Middle frontal gyrus (tissue), 1 donor: Measurements from ENCODE around the gene SMTNL2.
"Not testable (repeated sequence)": the region's sequence is repeated elsewhere in the genome, so short reads cannot be mapped to it uniquely, and the experiment has no call there.

Experiments
- DNase-seq: peaks from one replicate; pipeline ENCODE4 v3.0.0-alpha.2; 2015; ENCODE audit warnings: low spot score; ENCODE audit errors: extremely low spot score

Gene SMTNL2

GRCh38 chr17:4559966-4560365, 24.4 kb upstream of the SMTNL2 start:
- no peak for DNase-seq

DNA sequence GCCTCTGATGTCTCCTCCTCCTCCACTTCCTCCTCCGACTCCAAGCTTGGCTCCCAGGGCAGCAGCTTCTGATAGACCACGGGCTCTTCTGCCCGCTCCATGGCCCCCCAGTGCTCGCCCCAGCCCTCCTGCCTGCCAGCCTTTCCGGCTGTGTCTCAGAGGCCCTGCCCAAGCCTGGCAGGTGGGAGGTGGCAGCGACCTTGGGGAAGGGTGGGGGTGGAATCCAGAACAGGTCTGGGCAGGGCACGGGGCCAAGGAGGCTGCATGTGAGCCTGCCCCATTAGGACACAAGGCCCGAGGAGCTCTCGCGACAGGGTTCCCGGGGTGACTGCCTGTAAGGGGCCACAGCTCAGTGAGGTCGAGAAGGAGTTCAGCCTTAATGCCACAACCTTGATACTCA, 23.9 kb upstream of the SMTNL2 start, which contains the start of gene GGT6:
Gene GGT6, minus strand, starts transcription at position 157 of the 400 bp plus-strand sequence. Its CDS starts 56 bp downstream, at position 101.
- no peak for DNase-seq

- no peak for DNase-seq
Measured at GRCh38 chr17:4560837-4561256, 23.5 kb upstream of the SMTNL2 start.

GRCh38 chr17:4562015-4562969, 22.0 kb upstream of the SMTNL2 start:
- no peak for DNase-seq

- DNase-seq, result peak; percentile 61
Measured at GRCh38 chr17:4565209-4566141, 18.9 kb upstream of the SMTNL2 start.

DNA sequence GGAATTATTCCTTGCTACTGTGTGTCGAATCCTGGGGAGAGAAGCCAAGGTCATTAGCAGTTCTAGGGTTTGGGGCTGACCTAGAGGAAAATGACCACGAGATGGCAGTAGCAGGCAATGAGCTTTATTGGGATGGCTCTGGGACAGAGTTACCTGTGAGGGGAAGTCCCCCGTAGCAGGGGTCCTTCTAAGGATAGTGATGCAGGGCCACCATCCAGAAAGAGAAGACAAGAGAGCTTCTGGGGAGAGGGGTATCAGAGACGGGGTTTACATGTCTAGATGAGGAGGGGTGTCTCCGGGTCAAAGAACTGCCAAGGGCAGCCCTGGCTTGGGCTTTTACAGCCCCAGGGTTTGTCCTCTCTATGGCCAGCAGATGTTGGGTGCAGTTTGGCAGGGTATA, 17.5 kb upstream of the SMTNL2 start:
- no peak for DNase-seq

- no peak for DNase-seq
Measured at GRCh38 chr17:4569591-4569990, 14.7 kb upstream of the SMTNL2 start.

DNA sequence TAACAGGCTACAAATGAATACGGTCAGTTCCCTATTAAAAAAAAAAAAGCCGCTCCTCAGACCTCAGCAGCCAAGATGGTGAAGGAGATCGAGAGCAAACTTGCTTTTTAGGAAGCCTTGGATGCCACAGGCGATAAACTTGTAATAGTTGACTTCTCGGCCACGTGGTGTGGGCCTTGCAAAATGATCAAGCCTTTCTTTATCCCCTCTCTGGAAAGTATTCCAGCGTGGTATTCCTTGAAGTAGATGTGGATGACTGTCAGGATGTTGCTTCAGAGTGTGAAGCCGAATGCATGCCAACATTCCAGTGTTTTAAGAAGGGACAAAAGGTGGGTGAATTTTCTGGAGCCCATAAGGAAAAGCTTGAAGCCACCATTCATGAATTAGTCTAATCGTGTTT, 12.2 kb upstream of the SMTNL2 start:
- no peak for DNase-seq

DNA sequence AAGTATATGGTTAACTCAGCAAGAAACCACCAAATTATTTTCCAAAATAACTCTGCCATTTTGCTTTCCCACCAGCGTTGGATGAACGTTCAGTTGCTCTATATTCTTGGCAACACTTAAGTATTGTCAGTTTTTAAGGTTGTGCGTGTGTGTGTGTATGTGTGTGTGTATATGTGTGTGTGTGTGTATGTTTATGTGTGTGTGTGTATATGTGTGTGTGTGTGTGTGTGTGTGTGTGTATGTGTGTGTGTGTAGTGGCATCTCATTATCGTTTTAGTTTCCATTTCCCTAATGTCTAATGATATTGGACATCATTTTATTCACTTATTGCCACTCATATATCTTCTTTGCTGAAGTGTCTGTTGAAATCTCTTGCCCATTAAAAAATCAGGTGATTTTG, 11.2 kb upstream of the SMTNL2 start:
- DNase-seq, result no peak

DNA sequence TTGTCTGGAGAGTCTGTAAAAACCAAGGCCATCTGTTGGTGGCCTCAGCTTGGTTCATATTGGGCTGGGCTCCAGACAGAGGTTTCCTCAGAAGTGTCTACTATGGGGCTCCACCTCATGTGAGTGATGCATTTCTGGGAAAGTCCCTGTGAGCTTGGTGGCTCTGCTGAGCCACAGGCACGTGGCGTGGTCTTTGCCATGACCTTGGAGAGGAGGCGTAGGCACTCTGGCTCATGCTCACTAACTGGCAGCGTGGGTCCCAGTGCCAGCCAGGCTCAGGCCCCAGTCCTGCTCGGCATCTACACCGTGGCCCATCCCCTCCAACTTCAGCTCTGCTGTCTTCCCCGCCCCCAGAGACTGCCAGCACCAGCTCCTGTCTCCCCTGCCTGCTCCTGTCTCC, 10.7 kb upstream of the SMTNL2 start:
- no peak for DNase-seq

GRCh38 chr17:4574448-4575045, 9.8 kb upstream of the SMTNL2 start:
- no peak for DNase-seq

GRCh38 chr17:4576161-4576558, 8.2 kb upstream of the SMTNL2 start:
- no peak for DNase-seq

DNA sequence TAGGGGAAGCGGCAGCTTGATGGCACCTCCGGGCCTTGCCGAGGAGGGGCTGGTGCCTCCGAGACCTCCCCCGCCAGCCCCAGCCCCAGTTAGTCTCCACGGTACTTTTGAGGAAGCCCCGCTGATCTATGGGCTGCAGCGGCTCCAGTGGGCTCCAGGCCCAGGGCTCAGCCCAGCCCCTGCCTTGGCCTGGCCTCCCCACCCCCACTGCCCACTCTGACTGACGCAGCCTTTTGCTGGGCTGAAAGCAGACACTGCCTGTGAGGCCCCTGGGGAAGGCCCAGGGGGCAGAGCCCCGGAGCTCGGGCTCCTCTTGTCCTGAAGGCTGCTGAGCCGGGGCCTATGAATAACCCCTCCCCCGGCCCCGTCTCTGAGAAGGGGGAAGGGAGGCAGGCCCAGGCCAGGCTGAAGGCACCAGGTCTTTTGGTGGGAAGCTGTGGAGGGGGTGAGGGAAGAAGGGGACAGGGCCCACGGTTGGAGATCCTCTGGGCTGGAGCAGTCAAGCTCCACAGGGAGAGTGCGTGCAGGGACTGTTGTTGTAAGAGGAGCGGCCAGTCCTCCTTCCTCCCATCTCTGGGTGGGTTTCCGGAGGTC, 7.5 kb upstream of the SMTNL2 start:
- DNase-seq, result no peak

DNA sequence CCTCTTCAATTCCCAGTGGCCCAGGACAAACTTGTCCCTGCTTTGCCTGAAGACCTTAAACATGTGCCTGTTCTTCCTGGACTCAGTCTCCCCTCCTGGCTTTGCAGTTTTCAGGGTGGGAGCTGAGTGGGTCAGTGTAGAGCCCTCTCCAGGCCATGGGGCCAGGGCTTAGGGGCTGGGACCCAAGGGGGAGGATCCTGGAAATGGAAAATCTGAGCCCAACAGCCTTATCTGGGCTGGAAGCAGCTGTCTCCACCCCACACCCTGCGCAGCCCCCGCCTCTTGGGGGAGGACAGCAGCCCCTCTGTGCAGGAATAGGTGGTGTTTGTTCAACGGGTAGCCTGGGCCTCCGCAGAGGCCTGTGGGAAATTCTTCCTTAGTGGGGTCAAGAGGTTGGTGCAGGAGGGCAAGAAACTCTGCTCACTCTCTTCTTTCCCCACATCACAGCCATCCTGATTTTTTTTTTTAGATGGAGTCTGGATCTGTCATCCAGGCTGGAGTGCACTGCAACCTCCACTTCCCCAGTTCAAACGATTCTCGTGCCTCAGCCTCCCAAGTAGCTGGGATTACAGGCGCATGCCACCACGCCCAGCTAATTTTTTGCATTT, 6.8 kb upstream of the SMTNL2 start:
- no peak for DNase-seq

- not testable (repeated sequence) for DNase-seq
Measured at GRCh38 chr17:4578349-4578748, 6.0 kb upstream of the SMTNL2 start.

- no peak for DNase-seq
Measured at GRCh38 chr17:4579678-4580077, 4.7 kb upstream of the SMTNL2 start.

DNA sequence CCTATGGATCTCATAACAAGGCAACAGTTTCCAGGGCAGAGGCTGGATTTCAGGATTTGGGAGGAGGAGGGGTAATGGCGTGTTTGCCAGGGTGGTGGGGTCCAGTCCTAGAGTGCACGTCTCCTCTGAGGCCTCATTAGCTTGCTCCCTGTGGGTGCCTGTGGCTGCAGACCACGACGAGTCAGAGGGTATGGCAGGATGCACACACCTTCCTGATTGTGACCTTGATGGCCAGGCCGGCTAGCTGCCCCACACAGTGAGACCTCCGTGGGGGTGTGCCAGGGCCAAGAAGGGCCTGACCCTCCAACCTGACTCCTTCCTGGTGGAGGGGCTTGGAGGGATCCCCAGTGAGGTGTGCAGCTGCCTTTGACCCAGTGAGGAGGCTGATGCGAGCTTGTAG, 4.0 kb upstream of the SMTNL2 start:
- no peak for DNase-seq

DNA sequence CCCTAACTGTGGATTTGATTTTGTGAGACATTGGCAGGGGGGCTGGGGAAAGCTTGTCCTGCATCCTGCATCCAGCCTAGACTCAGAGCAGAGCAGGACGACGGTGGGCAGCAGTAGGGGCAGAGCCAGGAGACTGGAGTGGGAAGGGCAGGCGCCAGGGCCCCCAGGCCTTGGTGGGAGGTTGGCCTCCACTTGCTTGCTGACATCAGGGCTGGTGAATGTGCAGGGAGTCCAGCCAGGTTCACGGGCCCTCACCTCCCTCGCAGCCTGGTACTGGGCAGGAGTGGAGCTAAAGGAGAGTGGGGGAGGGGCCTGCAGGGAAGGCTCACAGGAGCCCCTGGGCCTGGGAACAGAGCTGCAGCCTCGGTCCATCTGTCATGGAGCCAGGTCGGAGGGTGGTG, 2.2 kb upstream of the SMTNL2 start:
- no peak for DNase-seq

GRCh38 chr17:4582691-4583090, 1.6 kb upstream of the SMTNL2 start:
- no peak for DNase-seq

DNA sequence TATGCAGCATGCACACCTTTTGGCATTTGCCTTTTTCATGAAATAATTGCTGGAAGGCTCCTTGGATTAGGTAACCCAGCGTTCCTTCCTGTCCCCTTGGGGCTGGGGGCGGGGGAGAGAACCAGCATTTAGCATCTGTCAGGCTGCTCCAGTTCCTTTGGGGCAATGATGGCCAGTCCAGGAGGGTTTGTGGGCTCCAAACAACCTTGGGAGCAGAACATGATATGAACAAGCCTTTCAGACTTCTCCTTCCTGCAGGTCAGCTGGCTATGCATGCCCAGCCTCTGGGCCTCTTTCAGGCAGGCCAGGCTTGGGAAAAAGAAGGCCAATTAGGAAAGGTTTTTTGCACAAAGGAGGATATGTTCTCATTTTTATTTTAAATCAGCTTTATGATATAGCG, 1.1 kb upstream of the SMTNL2 start:
- no peak for DNase-seq

- no peak for DNase-seq
Measured at GRCh38 chr17:4583782-4584100, 588 bp upstream of the SMTNL2 start.
